HG02981 (cell line): Measurements from ENCODE around the gene TNRC6A.
"Not testable (repeated sequence)": the region's sequence is repeated elsewhere in the genome, so short reads cannot be mapped to it uniquely, and the experiment has no call there.

Source experiments
- ATAC-seq: cut with Tn5 transposase; IDR thresholded peaks from one replicate; pipeline ENCODE4 v1.9.1; 2021; ENCODE audit warnings: mild to moderate bottlenecking, moderate library complexity; ENCODE audit not compliant: unreplicated experiment

TNRC6A gene

GRCh38 chr16:24723663-24724062 is 5.8 kb upstream of the TNRC6A start:
- no peak for ATAC-seq

DNA sequence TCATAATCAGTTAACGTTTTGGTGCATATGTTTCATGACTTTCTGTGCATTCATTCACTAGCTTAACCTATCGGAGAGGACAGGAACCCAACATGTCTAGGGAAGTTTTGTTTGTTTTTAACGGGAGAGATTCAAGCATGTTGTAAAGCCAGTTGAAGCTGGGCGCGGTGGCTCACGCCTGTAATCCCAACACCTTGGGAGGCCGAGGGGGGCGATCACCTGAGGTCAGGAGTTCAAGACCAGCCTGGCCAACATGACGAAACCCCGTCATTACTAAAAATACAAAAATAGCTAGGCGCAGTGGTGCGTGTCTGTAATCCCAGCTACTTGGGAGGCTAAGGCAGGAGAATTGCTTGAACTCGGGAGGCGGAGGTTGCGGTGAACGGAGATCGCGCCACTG is 1.4 kb upstream of the TNRC6A start:
- no peak for ATAC-seq

GRCh38 chr16:24728891-24729242 is 584 bp upstream of the TNRC6A start:
- ATAC-seq = no peak

GRCh38 chr16:24729951-24730815 is 732 bp downstream of the TNRC6A start:
- ATAC-seq = peak; percentile 30

- ATAC-seq = no peak
Observed at GRCh38 chr16:24730914-24731313, 1.5 kb downstream of the TNRC6A start.

DNA sequence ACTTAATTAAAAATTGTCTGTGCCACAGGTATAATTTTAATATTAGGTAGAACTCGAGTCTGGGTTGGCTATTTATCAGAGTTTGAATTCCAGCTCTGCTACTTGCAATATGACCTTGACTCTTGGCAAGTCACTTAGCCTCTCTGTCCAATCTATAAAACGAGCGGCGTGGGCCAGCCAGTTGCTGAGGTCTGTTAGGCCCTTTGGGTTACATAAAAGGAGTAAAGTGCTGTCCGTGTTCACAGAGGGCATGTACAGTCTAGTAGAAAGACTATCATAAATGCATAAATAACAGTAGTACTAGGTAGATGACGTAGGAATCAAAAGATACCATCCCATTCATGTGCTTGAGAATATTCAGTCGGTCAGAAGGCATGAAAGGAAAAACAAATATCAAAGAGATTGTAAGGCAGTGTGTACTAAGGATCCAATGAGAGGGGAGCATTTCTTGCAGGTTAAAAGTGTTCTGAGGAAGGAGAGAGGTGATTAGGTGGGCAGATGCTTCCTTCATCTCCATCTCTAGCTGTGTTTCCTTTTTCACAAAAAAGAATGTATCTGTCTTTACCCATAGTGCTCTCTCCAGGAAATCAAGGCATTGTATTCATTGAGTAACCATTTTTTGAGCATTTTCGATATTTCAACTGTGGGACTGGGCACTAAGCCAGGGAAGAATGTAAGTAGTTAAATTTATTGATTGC is 2.4 kb downstream of the TNRC6A start:
- ATAC-seq = no peak

GRCh38 chr16:24734382-24734781 is 4.9 kb downstream of the TNRC6A start:
- ATAC-seq = no peak

DNA sequence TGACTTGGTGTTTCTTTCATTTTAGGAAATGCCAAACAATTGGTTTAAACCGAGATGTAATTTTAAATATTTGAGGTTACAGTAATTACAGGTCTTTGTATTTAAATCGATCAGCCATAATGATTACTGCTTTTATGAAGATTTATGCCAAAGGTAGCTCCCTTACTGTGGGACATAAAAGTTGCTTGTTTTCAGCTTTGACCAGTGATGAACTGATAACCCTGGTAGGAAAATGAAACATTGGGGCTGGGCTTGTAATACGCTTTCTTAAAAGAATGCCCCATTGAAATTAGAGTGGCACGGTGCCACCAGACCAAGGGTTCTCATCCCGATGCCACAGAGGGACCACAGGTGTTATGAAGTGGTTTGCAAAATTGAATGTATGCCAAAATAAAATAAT is 7.3 kb downstream of the TNRC6A start:
- no peak for ATAC-seq

GRCh38 chr16:24737391-24737871 is 8.0 kb downstream of the TNRC6A start:
- no peak for ATAC-seq

DNA sequence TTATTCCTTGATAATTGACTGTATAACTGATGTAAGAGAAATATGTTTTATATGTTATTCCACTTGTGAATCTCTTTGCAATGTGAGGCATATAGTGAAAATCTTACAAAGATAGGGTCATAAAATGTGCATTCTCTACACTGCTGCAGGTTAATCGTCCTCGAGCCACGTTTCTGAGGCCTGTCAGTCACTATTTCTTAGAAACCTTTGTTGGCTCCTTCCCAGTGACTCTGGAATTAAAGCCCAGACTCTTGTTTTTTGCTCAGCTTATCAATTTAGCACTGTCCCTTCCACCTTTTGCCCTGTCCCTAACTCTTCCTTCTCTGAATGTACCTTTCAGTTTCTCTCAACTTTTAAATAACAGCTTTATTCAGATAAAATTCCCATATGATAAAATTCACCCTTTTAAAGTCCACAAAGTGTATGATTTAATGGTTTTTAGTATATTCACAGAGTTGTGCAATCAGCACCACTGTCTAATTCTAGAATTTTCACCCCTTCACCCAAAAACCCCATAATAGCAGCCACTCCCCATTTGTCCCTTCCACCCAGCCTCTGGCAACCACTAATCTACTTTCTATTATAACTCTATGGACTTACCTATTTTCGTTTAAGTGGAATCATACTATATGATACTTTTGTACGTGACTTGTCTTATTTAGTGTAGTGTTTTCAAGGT is 8.6 kb downstream of the TNRC6A start:
- ATAC-seq = no peak

- no peak for ATAC-seq
Observed at GRCh38 chr16:24738895-24739294, 9.4 kb downstream of the TNRC6A start.

GRCh38 chr16:24741862-24742261 is 12.4 kb downstream of the TNRC6A start:
- no peak for ATAC-seq

DNA sequence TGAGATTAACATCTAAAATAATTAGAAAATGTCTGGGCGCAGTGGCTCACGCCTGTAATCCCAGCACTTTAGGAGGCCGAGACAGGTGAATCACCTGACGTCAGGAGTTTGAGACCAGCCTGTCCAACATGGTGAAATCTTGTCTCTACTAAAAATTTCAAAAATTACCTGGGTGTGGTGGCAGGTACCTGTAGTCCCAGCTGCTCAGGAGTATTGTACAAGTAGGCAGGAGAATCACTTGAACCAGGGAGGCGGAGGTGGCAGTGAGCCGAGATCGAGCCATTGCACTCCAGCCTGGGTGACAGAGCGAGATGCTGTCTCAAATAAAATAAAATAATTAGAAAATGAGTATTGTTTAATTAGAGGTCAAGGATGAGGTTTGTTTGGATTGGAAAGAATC is 13.2 kb downstream of the TNRC6A start:
- ATAC-seq = not testable (repeated sequence)

DNA sequence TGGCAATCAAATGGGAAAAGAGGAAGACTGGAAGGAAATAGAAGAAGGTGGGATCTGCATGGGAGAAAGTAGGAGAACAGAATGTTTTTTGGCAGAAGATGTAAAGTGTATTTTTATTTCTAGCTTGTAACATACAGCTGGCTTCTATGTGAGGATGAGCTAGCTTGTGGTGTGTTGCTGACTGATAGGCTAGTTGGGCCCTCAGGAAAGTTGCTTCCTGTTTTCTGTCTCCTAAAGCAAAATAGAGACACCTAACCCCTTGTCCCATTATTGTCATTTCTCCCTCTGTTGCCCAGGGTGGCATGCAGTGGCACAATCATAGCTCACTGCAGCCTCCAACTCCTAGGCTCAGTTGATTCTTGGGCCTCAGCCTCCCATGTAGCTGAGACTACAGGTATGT is 15.9 kb downstream of the TNRC6A start:
- ATAC-seq = no peak

GRCh38 chr16:24745791-24746190 is 16.3 kb downstream of the TNRC6A start:
- ATAC-seq = no peak

DNA sequence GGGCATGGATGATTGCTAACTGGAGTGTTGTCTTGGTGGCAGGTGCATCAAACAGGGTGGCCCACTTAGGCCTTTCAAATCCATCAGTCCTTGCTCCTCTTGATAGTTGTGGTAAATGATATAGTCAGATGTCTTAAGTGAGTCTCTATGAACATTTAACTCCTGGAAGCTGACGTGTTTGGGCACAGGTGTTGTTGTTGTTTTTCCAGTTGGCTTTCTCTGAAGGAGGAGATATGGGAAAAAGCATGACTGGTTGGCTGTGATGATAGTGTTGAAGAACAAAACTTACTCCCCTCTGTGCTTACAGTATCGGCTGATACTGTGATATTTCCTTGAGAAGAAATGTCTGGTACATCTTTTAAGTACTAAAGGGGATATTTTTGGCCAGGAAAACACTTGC is 18.0 kb downstream of the TNRC6A start:
- ATAC-seq = no peak

GRCh38 chr16:24748242-24748641 is 18.8 kb downstream of the TNRC6A start:
- no peak for ATAC-seq

DNA sequence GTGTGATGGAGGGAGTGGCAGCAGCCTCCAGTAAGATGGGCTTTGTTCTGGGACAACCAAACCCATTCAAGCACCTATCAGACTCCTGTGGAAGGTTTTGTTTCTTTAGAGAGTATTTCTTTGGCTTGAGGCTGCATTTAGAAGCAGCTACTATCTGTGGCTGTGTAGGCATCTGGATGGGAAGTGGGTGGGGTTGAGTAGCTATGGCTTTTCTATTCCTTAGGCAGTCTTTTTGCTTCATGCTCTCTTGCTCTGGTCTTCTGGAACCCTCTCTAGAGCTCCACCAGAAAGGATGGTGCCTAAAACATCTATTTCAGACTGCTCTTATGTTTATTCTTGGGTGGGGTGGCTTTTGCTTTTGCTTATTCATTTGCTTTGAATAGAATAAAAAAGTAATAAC is 19.9 kb downstream of the TNRC6A start:
- no peak for ATAC-seq

DNA sequence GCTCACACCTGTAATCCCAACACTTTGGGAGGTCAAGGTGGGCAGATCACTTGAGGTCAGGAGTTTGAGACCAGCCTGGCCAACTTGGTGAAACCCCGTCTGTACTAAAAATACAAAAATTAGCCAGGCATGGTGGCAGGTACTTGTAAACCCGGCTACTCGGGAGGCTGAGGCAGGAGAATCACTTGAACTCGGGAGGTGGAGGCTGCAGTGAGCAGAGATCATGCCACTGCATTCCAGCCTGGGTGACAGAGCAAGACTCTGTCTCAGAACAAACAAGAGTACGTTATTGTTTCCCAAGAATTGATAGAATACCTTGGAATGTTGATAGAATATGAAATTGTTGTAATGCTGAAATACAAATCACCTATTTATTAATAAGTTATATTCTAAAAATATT is 20.4 kb downstream of the TNRC6A start:
- ATAC-seq = not testable (repeated sequence)

DNA sequence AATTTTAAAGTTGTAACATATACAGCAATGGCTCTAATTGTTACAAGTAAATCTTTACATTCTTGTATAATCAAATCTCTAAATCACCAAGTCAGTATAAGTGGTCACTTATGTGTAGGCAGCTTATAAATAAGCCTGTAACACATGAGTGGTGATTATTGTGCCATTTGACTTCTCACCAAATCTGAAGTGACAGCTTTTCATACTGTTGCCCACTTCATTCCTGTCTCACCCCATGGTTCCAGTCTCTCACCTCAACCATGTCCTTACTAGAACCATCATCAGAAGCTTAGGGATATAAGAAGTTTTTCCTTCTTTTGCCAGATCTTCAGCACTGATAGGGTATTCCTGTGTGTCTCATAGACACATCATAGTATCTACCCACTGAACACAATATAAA is 23.5 kb downstream of the TNRC6A start:
- ATAC-seq = no peak

GRCh38 chr16:24753437-24753836 is 24.0 kb downstream of the TNRC6A start:
- no peak for ATAC-seq

GRCh38 chr16:24754543-24754942 is 25.1 kb downstream of the TNRC6A start:
- ATAC-seq = no peak
